ENCODE data around the gene KRTAP2-4.
"Not testable (repeated sequence)": the region's sequence is repeated elsewhere in the genome, so short reads cannot be mapped to it uniquely, and the experiment has no call there.

KRTAP2-4 gene

GRCh38 chr17:41071606-41072360, 6.1 kb upstream of the KRTAP2-4 start:
- no peak for DNase-seq (ENCODE audit: low read depth in 1 of 2, low spot score in 1 of 2)

DNA sequence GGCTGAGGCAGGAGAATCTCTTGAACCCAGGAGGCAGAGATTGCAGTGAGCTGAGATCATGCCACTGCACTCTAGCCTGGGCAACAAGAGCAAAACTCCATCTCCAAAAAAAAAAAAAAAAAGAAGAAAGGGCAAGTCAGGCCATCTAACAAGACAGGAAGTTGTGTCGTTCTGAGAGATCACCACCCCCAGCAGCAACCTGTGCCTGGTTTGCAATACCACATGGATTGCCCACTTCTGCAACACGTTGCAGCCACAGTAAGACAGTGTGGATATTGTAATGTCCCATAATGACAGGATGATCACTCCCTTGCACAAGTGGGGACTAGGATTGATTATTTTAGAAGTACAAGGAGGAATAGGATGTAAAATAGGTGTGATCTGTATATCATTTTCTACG, 3.4 kb upstream of the KRTAP2-4 start:
- DNase-seq (ENCODE audit: low read depth in 1 of 2, low spot score in 1 of 2), result no peak

DNA sequence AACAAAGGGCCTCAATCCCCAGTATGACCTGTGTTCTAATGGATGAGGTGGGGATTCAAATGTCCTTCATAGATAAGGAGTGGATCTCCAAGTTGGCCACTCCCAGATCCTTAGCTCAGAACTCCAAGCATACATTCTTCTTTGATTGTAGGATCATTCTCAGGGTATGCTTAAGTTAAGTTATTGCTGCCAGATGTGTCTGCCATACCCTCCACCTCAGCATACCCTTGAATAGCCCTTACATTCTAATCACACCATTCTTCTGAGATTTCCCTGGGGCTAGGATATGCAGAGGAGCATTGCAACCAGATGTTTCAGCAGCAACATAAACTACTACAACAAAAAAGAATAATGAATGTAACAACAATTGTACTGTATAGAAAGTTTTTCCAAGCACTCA, 1.6 kb upstream of the KRTAP2-4 start:
- no peak for DNase-seq (ENCODE audit: low read depth in 1 of 2, low spot score in 1 of 2)

DNA sequence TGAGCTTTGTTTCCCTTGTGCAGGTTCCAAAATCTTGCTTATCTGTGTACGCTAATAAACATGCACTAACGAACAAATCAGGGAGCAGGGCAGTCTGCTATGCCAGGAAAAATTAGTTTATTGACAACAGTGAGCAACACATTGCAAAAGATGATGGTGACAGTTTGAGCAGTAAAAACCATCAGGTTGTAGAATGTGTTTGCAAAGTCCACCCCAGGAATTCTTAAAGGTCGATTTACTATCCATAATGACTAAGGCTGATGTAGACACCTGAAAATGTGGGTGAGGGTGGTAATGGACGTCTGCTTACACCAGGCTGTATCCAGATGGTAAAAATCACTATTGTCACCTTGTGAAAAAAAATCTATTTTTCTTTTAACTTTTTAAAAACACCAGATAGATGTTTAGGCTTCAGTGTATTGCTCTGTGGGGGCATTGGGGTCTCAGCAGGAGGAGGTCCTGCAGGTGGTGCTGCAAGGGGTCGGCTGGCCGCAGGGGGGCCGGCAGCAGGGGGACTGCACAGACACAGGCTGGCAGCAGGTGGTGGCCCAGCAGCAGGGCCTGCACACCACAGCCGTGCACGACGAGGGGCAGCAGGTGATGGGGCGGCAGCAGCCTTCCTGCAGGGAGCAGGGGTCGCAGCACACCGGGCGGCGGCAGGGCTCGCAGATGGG, 526 bp downstream of the KRTAP2-4 start:
- not testable (repeated sequence) for DNase-seq (ENCODE audit: low read depth in 1 of 2, low spot score in 1 of 2)

- no peak for DNase-seq (ENCODE audit: low read depth in 1 of 2, low spot score in 1 of 2)
Observed at GRCh38 chr17:41064301-41064700, 1.4 kb downstream of the KRTAP2-4 start.

DNA sequence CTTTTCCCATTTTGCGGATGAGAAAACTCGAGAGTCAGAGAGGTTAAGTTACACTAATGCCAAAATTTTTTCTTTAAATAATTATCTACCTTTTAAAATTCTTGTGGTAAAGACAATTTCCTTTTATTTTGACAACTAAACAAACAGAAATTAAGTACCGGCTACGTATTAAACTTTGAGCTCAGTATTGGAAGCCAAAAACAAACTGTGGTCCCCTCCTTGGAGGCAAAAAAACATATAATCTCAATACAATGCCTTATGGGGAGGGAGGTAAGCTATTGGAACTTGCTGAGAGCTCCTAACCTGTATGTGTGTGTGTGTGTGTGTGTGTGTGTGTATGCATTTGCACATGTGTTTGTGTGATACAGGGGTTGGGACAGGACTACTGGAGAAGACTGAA, 2.2 kb downstream of the KRTAP2-4 start:
- no peak for DNase-seq (ENCODE audit: low read depth in 1 of 2, low spot score in 1 of 2)

DNA sequence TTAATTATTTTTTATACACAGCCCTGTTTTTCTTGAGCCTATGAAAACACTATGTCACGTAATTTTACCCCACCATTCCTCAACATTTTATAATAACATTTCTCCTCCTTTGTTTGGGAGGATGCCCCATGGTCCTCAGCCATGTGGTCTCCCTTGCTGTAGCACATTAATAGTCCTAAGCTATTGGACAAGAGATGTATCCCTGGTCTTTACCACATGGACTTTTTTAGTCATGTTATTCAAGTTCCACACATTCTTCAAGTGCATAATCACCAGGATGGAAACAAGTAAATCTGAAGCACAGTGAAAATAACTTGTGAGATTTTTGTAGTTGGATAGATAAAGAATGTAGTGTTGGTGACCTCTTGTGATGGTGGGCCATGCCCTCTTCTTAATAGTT, 3.7 kb downstream of the KRTAP2-4 start:
- no peak for DNase-seq (ENCODE audit: low read depth in 1 of 2, low spot score in 1 of 2)

- DNase-seq (ENCODE audit: low read depth in 1 of 2, low spot score in 1 of 2), result no peak
Observed at GRCh38 chr17:41060052-41060604, 5.6 kb downstream of the KRTAP2-4 start, which contains the start of gene KRTAP2-3. TSS of gene KRTAP2-3 (minus strand) at chr17:41060114. CDS start at chr17:41060050, 64 bp downstream.

DNA sequence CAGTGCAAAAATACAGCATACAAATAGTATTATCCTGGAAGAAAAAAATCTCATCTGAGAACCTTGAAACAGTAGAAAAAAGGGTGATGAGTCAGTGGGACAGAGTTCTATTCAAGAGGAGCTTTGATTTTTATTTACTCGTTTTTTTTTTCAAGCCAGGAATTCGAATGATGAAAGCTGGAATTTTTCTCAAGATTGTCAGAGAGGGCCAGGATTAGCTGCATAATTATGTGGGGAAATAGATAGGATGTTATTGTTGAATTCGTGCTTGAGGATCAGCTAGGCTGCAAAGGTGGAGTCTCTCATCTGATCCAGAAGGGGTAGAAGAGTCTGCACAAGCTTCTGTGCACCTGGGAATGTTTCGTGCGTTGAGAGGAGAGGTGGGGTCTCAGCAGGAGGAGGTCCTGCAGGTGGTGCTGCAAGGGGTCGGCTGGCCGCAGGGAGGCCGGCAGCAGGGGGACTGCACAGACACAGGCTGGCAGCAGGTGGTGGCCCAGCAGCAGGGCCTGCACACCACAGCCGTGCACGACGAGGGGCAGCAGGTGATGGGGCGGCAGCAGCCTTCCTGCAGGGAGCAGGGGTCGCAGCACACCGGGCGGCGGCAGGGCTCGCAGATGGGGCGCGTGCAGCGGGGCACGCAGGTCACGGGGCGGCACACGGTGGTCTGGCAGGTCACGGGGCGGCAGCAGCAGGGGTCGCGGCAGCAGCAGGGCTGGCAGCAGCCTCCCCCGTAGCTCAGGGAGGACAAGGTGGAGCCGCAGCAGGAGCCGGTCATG, 6.2 kb downstream of the KRTAP2-4 start:
- DNase-seq (ENCODE audit: low read depth in 1 of 2, low spot score in 1 of 2), result not testable (repeated sequence)

DNA sequence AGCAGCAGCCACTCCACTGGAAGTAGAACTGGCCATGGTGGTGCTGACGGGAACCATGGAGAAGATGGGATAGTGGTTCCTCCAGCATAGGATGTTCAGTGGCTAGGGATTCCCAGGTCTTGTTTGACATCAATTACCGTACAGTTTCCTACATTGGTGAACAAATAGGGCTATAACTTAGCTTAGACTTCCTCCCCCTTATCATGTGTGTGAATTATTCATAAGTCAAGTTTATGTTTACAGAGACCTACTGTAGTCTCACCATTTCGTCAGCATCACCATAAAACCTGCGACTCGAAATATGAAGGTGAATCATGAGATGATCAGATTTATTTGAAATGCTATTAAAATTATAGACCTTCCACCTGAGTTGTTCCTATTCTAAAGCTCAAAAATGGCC, 6.9 kb downstream of the KRTAP2-4 start:
- no peak for DNase-seq (ENCODE audit: low read depth in 1 of 2, low spot score in 1 of 2)

- no peak for DNase-seq (ENCODE audit: low read depth in 1 of 2, low spot score in 1 of 2)
Observed at GRCh38 chr17:41057547-41057946, 8.1 kb downstream of the KRTAP2-4 start.

GRCh38 chr17:41055130-41055529, 10.5 kb downstream of the KRTAP2-4 start, which contains the start of gene KRTAP2-2:
TSS of gene KRTAP2-2 (minus strand) at chr17:41055230. CDS start at chr17:41055211, 19 bp downstream.
- DNase-seq (ENCODE audit: low read depth in 1 of 2, low spot score in 1 of 2), result not testable (repeated sequence)

DNA sequence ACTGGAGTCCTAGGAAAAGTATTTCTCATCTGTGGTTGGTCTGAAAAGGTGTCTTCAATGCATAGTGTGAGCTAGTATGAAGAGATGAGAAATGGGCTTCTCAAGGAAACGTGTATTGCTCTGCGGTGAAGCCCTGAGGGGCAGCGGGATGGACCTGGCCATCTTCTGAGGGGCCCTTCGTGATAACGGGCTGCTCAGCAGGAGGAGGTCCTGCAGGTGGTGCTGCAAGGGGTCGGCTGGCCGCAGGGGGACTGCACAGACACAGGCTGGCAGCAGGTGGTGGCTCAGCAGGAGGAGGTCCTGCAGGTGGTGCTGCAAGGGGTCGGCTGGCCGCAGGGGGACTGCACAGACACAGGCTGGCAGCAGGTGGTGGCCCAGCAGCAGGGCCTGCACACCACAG, 11.1 kb downstream of the KRTAP2-4 start:
- DNase-seq (ENCODE audit: low read depth in 1 of 2, low spot score in 1 of 2), result not testable (repeated sequence)

- no peak for DNase-seq (ENCODE audit: low read depth in 1 of 2, low spot score in 1 of 2)
Observed at GRCh38 chr17:41054025-41054424, 11.7 kb downstream of the KRTAP2-4 start.

DNA sequence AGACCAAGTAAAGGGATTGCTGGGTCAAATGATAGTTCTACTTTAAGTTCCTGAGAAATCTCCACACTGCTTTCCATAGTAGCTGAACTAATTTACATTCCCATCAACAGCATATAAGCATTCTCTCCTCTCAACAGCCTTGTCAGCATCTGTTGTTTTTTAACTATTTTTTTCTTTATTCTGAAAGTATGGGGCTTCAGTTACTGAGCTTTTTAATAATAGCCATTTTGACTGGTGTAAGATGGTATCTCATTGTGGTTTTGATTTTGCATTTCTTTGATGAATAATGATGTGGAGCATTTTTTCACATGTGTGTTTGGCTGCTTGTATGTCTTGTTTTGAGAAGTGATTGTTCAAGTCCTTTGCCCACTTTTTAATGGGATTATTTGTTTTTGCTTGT, 13.1 kb downstream of the KRTAP2-4 start:
- DNase-seq (ENCODE audit: low read depth in 1 of 2, low spot score in 1 of 2), result no peak

- no peak for DNase-seq (ENCODE audit: low read depth in 1 of 2, low spot score in 1 of 2)
Observed at GRCh38 chr17:41049110-41049509, 16.6 kb downstream of the KRTAP2-4 start.

DNA sequence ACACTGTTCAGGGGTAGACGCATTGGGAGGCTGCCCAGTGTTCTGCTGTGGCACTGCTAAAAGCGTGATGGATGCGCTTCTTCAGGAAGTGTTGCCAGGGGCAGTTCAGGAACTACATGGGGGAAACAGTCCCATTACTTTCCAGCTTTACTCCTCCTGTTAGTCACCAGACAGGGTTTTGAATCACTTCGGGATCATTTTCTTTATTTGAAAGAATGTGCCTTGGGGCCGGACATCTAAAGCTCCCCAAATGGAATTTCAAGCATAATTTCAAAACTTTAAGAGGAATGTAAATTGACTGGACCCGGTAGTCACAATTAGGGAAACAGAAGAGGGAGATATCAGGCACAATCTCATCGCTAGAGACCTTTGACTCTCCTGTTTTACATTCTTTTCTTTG, 17.2 kb downstream of the KRTAP2-4 start:
- no peak for DNase-seq (ENCODE audit: low read depth in 1 of 2, low spot score in 1 of 2)

DNA sequence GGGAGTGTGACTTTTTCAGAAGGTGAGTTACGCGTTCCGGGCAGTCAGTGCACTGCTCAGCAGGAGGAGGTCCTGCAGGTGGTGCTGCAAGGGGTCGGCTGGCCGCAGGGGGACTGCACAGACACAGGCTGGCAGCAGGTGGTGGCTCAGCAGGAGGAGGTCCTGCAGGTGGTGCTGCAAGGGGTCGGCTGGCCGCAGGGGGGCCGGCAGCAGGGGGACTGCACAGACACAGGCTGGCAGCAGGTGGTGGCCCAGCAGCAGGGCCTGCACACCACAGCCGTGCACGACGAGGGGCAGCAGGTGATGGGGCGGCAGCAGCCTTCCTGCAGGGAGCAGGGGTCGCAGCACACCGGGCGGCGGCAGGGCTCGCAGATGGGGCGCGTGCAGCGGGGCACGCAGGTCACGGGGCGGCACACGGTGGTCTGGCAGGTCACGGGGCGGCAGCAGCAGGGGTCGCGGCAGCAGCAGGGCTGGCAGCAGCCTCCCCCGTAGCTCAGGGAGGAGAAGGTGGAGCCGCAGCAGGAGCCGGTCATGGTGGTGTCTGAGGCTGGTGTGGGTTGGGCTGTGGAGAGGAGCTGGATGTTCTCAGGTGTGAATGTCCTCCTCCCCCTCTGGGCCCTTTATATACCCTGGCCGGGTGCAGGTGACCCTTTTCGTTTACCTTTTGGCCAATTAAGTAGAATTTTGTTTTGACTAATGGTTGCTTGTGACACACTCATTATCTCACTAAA, 18.8 kb downstream of the KRTAP2-4 start, which contains the start of gene KRTAP2-1:
TSS of gene KRTAP2-1 (minus strand) at position 582 of the 731 bp plus-strand sequence. CDS start at position 533, 49 bp downstream.
- not testable (repeated sequence) for DNase-seq (ENCODE audit: low read depth in 1 of 2, low spot score in 1 of 2)

DNA sequence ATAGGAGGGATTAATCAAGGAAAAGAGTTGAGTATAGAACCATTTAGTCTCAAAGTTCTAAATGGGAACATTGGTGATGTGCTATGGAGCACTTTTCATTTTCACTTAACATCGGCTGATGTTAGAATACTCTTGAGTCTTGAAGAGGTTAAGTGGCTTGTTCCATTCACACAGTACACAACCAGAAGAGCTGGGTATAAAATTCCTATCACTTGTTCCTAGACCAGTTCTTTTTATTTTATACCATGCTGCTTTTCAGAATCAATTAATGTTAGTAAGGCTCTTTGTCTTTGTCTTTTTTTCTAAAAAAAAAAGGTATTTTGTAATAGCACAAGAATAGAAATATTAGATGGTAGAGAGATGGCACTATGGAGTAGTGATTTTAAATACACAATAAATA, 22.7 kb downstream of the KRTAP2-4 start:
- no peak for DNase-seq (ENCODE audit: low read depth in 1 of 2, low spot score in 1 of 2)

GRCh38 chr17:41040783-41041571, 24.7 kb downstream of the KRTAP2-4 start, which contains the start of gene KRTAP1-1:
TSS of gene KRTAP1-1 (minus strand) at chr17:41041450. CDS start at chr17:41041397, 53 bp downstream.
- not testable (repeated sequence) for DNase-seq (ENCODE audit: low read depth in 1 of 2, low spot score in 1 of 2)
